HG03460 (cell line): ENCODE measurements around the gene PYGL.

Experiments
- ATAC-seq: cut with Tn5 transposase; IDR thresholded peaks from one replicate; pipeline ENCODE4 v1.9.1; 2021; ENCODE audit not compliant: unreplicated experiment

The PYGL gene

GRCh38 chr14:50882932-50883826, 61.1 kb downstream of the PYGL start:
- no peak for ATAC-seq

- ATAC-seq, result peak; percentile 91
Observed at GRCh38 chr14:50875359-50876070, 68.8 kb downstream of the PYGL start.

- ATAC-seq, result no peak
Observed at GRCh38 chr14:50874757-50875156, 69.5 kb downstream of the PYGL start.

- no peak for ATAC-seq
Observed at GRCh38 chr14:50871914-50872732, 72.2 kb downstream of the PYGL start, which contains the start of gene ABHD12B. Gene ABHD12B (plus strand): TSS chr14:50872053. CDS start chr14:50872175, 122 bp downstream.

DNA sequence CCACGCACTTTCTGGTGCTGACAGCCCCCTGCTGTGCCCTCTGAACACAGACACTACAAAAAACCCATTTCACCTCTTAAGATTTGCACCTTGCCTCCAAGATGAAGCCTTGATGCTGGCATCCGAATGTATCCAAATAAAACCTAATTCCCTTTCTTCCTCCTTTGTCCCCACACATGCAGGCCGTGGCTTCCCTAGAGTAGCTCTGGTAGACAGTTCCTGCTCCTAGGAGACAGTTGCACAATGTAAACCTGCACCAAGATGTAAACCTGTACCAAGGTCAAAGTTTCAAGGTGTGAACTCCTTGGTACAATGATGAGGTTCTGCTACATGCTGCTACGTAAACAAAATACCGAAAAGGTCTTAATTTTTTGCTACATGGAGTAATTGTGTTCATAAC, 73.1 kb downstream of the PYGL start:
- ATAC-seq, result no peak

GRCh38 chr14:50865391-50866076, 78.7 kb downstream of the PYGL start:
- ATAC-seq, result no peak

DNA sequence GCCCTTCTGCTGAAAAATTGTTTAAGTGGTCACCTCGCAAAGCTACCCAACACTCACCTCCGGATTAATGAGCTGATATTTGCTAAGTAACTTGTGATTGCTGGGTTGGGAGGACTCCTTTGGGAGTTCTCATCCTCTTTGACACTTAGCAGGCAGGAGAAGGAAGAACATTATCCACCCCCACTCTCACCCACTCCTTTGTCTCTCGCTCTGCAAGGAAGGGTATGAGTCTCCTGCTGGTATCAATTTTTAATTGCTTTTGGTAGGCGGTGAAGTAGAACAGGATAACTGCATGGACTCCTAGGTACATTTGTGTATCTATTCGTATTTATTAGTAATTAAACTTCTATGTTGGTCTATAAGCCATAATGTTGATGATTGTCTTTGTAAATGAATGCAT, 79.3 kb downstream of the PYGL start:
- no peak for ATAC-seq

GRCh38 chr14:50864237-50864636, 80.0 kb downstream of the PYGL start:
- no peak for ATAC-seq

DNA sequence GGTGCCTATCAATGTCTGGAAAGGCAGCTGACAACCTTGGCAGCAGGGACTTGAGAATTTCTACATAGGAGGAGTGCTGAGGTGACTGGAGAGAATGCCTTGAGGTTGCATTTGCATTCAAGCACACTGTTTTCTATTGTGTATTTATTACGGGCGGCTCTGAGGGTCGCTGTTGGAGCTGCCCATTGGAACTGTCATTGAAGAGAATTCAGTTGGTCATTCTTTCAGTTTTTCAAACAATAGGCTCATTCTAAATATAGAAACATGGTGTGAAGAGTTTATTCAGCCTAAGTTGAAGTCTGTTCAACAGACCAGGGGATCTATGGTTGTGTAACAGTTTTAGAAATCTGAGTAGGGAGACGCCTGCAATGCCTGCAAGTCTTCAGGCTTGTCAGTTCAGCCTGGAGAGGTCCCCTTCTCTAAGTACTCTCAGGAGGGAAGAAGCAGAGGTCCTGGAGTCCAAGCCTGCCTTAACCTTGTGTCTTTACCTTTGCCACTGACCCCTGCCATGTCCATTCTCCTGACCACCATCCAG, 82.2 kb downstream of the PYGL start:
- ATAC-seq, result no peak

GRCh38 chr14:50860478-50861086, 83.7 kb downstream of the PYGL start:
- no peak for ATAC-seq

DNA sequence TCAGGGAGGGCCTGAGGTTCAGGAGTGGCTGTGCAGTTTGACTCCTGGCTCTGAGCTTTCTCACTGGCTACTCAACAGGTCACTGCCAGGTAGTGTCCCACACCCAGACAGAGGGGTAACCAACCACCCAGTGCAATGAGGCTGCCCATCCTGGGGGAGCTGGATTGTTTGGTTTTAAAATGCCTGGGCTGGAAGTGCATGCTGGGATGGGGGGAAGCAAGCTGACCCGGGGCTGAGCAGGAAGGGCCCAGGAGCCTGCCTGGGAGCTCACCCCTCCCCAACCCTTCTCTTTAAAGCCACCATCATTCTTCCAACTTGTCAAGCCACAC, 85.0 kb downstream of the PYGL start:
- ATAC-seq, result no peak

DNA sequence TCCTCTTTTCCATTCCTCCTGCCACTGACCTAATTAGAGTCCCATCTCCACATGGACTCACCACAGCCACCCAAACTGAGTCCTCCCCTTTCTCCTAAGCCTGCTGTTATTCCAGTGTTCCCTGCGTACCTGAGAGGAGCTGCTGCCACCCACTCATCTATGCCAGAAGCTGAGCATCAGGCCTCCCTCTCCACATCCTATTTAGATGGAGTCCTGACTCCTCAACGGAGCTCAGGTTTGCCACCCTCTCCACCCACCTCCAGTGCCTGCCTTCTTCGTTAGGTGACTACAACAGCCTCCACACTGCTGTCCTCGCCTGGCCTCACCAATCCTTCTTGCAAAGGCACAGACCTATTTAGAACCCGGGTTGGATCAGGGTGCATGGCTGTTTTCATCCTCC, 87.6 kb downstream of the PYGL start:
- no peak for ATAC-seq

DNA sequence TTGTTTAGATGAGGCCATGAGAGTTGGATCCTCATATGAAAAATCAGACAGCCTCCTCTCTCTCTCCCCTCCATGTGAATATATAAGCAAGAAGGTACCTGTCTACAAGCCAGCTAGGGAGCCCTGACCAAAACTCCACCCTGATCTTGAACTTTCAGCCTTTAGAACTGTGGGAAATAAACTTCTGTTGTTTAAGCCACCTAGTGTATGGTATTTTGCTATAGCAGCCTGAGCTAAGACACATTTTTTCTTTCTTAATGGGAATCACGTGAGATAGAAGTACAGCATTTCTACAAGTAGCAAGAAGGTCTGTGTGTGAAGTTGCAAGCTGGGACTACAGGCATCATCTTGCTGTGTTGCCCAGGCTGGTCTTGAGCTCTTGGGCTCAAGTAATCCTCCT, 88.7 kb downstream of the PYGL start:
- no peak for ATAC-seq
